HEK293 (cell line): Measurements from ENCODE around the gene SUMF1.
A peak's percentile ranks its signal among the peaks of the same experiment; 100 is the strongest.

Experiments used
- CTCF ChIA-PET: fragments of 350-600 bp; formaldehyde crosslinking; extraction: SDS; loops from one replicate; lab custom pipeline; 2021; ENCODE audit warnings: antibody characterized with exemption; lab: Yijun Ruan, JAX
- POLR2A ChIA-PET: fragments of 300-600 bp; formaldehyde crosslinking; extraction: SDS; loops from one replicate; lab custom pipeline; 2020; ENCODE audit warnings: antibody characterized with exemption, inconsistent platforms; lab: Yijun Ruan, JAX
- H3K27ac ChIP-seq: fragments of 200-500 bp; sonication (Bioruptor generic); 2 replicates; pipeline ENCODE4 v1.5.1; 2014; ENCODE audit warnings: low read depth, low read length, control low read depth, inconsistent platforms; ENCODE audit errors: extremely low read depth
- H3K36me3 ChIP-seq, 2 experiments: fragments of 200-500 bp in 1 of 2; sonication (Bioruptor generic) in 1 of 2; 1 replicate in 1 of 2; 2 replicates in 1 of 2; pipeline ENCODE4 v1.5.1; 2014 to 2017; ENCODE audit warnings: inconsistent platforms in 2 of 2, low read length in 2 of 2; ENCODE audit not compliant: control insufficient read depth in 2 of 2, insufficient read depth in 1 of 2
- H3K4me1 ChIP-seq: fragments of 200-500 bp; sonication (Bioruptor generic); 2 replicates; pipeline ENCODE4 v1.5.1; 2014; ENCODE audit warnings: mild to moderate bottlenecking, low read length, inconsistent platforms; ENCODE audit not compliant: control insufficient read depth, insufficient read depth
- H3K4me3 ChIP-seq: 2 replicates; pipeline ENCODE4 v1.5.1; 2011; ENCODE audit warnings: low read depth, mild to moderate bottlenecking, control low read depth, low read length, moderate library complexity
- H3K9me3 ChIP-seq: fragments of 200-500 bp; sonication (Bioruptor generic); 2 replicates; pipeline ENCODE4 v1.5.1; 2014; ENCODE audit warnings: low read depth, low read length, inconsistent platforms; ENCODE audit not compliant: control insufficient read depth, insufficient read depth
- GLIS1 ChIP-seq: fragments of 450-650 bp; formaldehyde crosslinking; IDR thresholded peaks from 2 replicates; pipeline ENCODE4 v1.5.1; 2016; ENCODE audit warnings: missing biosample characterization, missing genetic modification characterization
- GLIS2 ChIP-seq: fragments of 450-650 bp; formaldehyde crosslinking; IDR thresholded peaks from 2 replicates; pipeline ENCODE4 v1.5.1; 2016; ENCODE audit warnings: missing biosample characterization, missing genetic modification characterization
- HIC1 ChIP-seq: fragments of 450-650 bp; formaldehyde crosslinking; IDR thresholded peaks from 2 replicates; pipeline ENCODE4 v1.5.1; 2016; ENCODE audit warnings: missing biosample characterization, missing genetic modification characterization
- KLF16 ChIP-seq: fragments of 450-650 bp; formaldehyde crosslinking; IDR thresholded peaks from 2 replicates; pipeline ENCODE4 v1.5.1; 2017; ENCODE audit warnings: missing biosample characterization, missing genetic modification characterization
- PRDM10 ChIP-seq: fragments of 450-650 bp; formaldehyde crosslinking; IDR thresholded peaks from 2 replicates; pipeline ENCODE4 v1.5.1; 2016; ENCODE audit warnings: missing biosample characterization, missing genetic modification characterization
- ZBTB7A ChIP-seq: fragments of 450-650 bp; formaldehyde crosslinking; IDR thresholded peaks from 2 replicates; pipeline ENCODE4 v1.5.1; 2016; ENCODE audit warnings: low read depth, missing biosample characterization, missing genetic modification characterization
- ZEB2 ChIP-seq: fragments of 450-650 bp; formaldehyde crosslinking; IDR thresholded peaks from 2 replicates; pipeline ENCODE4 v1.5.1; 2016; ENCODE audit warnings: missing biosample characterization, missing genetic modification characterization
- ZNF121 ChIP-seq: fragments of 450-650 bp; formaldehyde crosslinking; IDR thresholded peaks from 2 replicates; pipeline ENCODE4 v1.5.1; 2016; ENCODE audit warnings: missing biosample characterization, missing genetic modification characterization
- ZNF140 ChIP-seq: fragments of 450-650 bp; formaldehyde crosslinking; IDR thresholded peaks from 2 replicates; pipeline ENCODE4 v1.5.1; 2016; ENCODE audit warnings: missing biosample characterization, missing genetic modification characterization
- ZNF2 ChIP-seq: fragments of 450-650 bp; formaldehyde crosslinking; IDR thresholded peaks from 2 replicates; pipeline ENCODE4 v1.5.1; 2016; ENCODE audit warnings: missing biosample characterization, missing genetic modification characterization
- ZNF221 ChIP-seq: fragments of 450-650 bp; formaldehyde crosslinking; IDR thresholded peaks from 2 replicates; pipeline ENCODE4 v1.5.1; 2017; ENCODE audit warnings: missing biosample characterization, missing genetic modification characterization, borderline replicate concordance
- ZNF292 ChIP-seq: fragments of 450-650 bp; formaldehyde crosslinking; IDR thresholded peaks from 2 replicates; pipeline ENCODE4 v1.5.1; 2016; ENCODE audit warnings: low read depth, missing biosample characterization, missing genetic modification characterization, borderline replicate concordance
- ZNF335 ChIP-seq: fragments of 450-650 bp; formaldehyde crosslinking; conservative IDR thresholded peaks from 2 replicates; pipeline ENCODE4 v1.5.1; 2016; ENCODE audit warnings: missing biosample characterization, missing genetic modification characterization
- ZNF398 ChIP-seq: fragments of 450-650 bp; formaldehyde crosslinking; IDR thresholded peaks from 2 replicates; pipeline ENCODE4 v1.5.1; 2017; ENCODE audit warnings: missing biosample characterization, missing genetic modification characterization
- ZNF518A ChIP-seq: fragments of 450-650 bp; formaldehyde crosslinking; conservative IDR thresholded peaks from 2 replicates; pipeline ENCODE4 v1.5.1; 2016; ENCODE audit warnings: low read depth, missing biosample characterization, missing genetic modification characterization
- ZNF560 ChIP-seq: fragments of 450-650 bp; formaldehyde crosslinking; IDR thresholded peaks from 2 replicates; pipeline ENCODE4 v1.5.1; 2017; ENCODE audit warnings: missing biosample characterization, missing genetic modification characterization, borderline replicate concordance
- ZNF600 ChIP-seq: fragments of 450-650 bp; formaldehyde crosslinking; IDR thresholded peaks from 2 replicates; pipeline ENCODE4 v1.5.1; 2016; ENCODE audit warnings: missing biosample characterization, missing genetic modification characterization
- ZNF624 ChIP-seq: fragments of 450-650 bp; formaldehyde crosslinking; IDR thresholded peaks from 2 replicates; pipeline ENCODE4 v1.5.1; 2017; ENCODE audit warnings: missing biosample characterization, missing genetic modification characterization

SUMF1 gene

GRCh38 chr3:4512895-4513616 lies 46.0 kb upstream of the SUMF1 start (continued):
- TF ChIP-seq ZNF398 (peak; percentile 58), ZNF560 (tag by site-specific recombination) (no peak), HIC1 (tag by site-specific recombination) (no peak), ZNF140 (no peak), GLIS1 (tag by site-specific recombination) (peak; percentile 82), ZBTB7A (tag by site-specific recombination) (no peak), ZNF600 (tag by site-specific recombination) (peak; percentile 63), GLIS2 (tag by site-specific recombination) (no peak), ZNF624 (tag by site-specific recombination) (no peak), ZNF221 (tag by site-specific recombination) (no peak), ZEB2 (tag by site-specific recombination) (no peak), PRDM10 (tag by site-specific recombination) (peak; percentile 93), ZNF2 (tag by site-specific recombination) (no peak), ZNF335 (tag by site-specific recombination) (0 out of 2 replicates have a peak, but pooled peaks have one; percentile 15), ZNF292 (tag by site-specific recombination) (no peak)

- H3K4me1 ChIP-seq = peaks cover 4% of the 10 kb centered on the region; the same call in 1 of the 2 replicates
- H3K27ac ChIP-seq = no peak overlapping the region
- no peak overlapping the region for H3K4me3 ChIP-seq
- H3K9me3 ChIP-seq = no peaks in the 10 kb centered on the region
- TF ChIP-seq ZNF518A (tag by site-specific recombination) = no peak
- no peak for TF ChIP-seq KLF16
- peak; percentile 94 for TF ChIP-seq ZNF121 (tag by site-specific recombination)
- ChIA-PET POLR2A (interaction anchor here (1.2 to 1.8 kb wide), 2 partner anchors 16 to 18 kb away, joined by 3 to 8 read pairs; partner anchors contain the start of gene ITPR1), CTCF (no interaction called here)
- no peaks in the 10 kb centered on the region for H3K36me3 ChIP-seq
These were observed 44.6 kb upstream of the SUMF1 start for GRCh38 chr3:4511491-4512262.
